Activated effector memory CD4-positive, alpha-beta T cell treated with Interleukin-2 at 50 U/mL for 16 hours (primary cell): Measurements from ENCODE around the gene COL4A1.

ENCODE experiments used
- DNase-seq: peaks from one replicate; pipeline ENCODE4 v3.0.0-alpha.2; 2020

Gene COL4A1

GRCh38 chr13:110105136-110105535 lies 201.8 kb downstream of the COL4A1 start:
- no peak for DNase-seq

GRCh38 chr13:110103534-110103933 lies 203.4 kb downstream of the COL4A1 start:
- no peak for DNase-seq

- DNase-seq, result no peak
Measured at GRCh38 chr13:110103026-110103425, 203.9 kb downstream of the COL4A1 start.

DNA sequence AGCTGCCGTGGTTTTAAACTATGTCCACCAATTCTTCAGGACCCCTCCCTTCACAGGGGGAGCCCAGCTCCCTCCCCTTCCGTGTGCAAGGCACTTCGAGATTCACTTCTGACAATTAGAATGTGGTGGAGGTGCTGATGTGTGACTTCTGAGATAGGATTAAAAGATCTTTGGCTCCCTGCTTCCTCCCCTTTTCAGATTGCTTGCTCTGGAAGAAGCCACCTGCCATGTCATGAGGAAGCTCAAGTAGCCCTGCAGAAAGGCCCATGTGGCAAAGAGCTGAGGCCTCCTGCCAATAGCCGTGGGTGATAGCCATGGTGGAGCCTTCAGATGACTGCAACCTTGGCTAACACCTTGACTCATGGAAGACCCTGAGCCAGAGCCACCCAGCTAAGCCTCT lies 204.9 kb downstream of the COL4A1 start:
- DNase-seq, result no peak

- no peak for DNase-seq
Measured at GRCh38 chr13:110099922-110100321, 207.0 kb downstream of the COL4A1 start.
